K562 (cell line): ENCODE data around the gene PAQR4. TPM values are rescaled to one million over a fixed set of nuclear protein-coding genes. Genes with fewer than 3 reads are reported as not detected.

ENCODE experiments used
- BCOR ChIP-seq: fragments of 450-650 bp; IDR thresholded peaks from 2 replicates; pipeline ENCODE4 v1.6.1; 2016
- CHD4 ChIP-seq: fragments of 200-600 bp; sonication (generic); IDR thresholded peaks from 3 replicates; pipeline ENCODE4 v1.6.1; 2012; ENCODE audit warnings: low read depth, mild to moderate bottlenecking, mixed read lengths, low read length, inconsistent platforms; ENCODE audit not compliant: insufficient read depth, insufficient replicate concordance, poor library complexity, severe bottlenecking
- CREM ChIP-seq: IDR thresholded peaks from 2 replicates; pipeline ENCODE4 v1.6.1; 2014; ENCODE audit warnings: antibody characterized with exemption, low read depth
- DNMT1 ChIP-seq: fragments of 450-650 bp; IDR thresholded peaks from 2 replicates; pipeline ENCODE4 v1.6.1; 2016; ENCODE audit warnings: antibody characterized with exemption, mild to moderate bottlenecking
- MEIS2 ChIP-seq: fragments of 450-650 bp; IDR thresholded peaks from 2 replicates; pipeline ENCODE4 v1.6.1; 2014; ENCODE audit warnings: mild to moderate bottlenecking; ENCODE audit not compliant: partially characterized antibody
- NBN ChIP-seq: fragments of 450-650 bp; IDR thresholded peaks from 2 replicates; pipeline ENCODE4 v1.6.1; 2016; ENCODE audit warnings: low read depth, mild to moderate bottlenecking
- PHTF2 ChIP-seq: fragments of 250-450 bp; sonication (Bioruptor Pico); IDR thresholded peaks from 2 replicates; pipeline ENCODE4 v1.5.0; 2021; ENCODE audit warnings: mild to moderate bottlenecking
- PTRF ChIP-seq: fragments of 450-650 bp; IDR thresholded peaks from 2 replicates; pipeline ENCODE4 v1.6.1; 2016; ENCODE audit warnings: mild to moderate bottlenecking, missing genetic modification characterization, missing compliant biosample characterization
- RBM22 ChIP-seq: fragments of 200-400 bp; formaldehyde crosslinking; IDR thresholded peaks from 2 replicates; pipeline ENCODE4 v1.6.1; 2018; ENCODE audit warnings: low read length, low read depth; ENCODE audit not compliant: poor library complexity, severe bottlenecking
- polyA plus RNA-seq, 8 experiments: library from polyadenylated mRNA; depleted of rRNA in 4 of 8; stranded (reverse) in 5 of 8; unstranded in 3 of 8; fragments of >200 nt; fragmentation: Nextera tagmentation in 2 of 8; fragmentation: Illumina TruSeq in 1 of 8; extraction: Ambion mirVana in 2 of 8; extraction: Trizol in 1 of 8; gene quantifications; 2 replicates each; pipeline versions ENCODE4 v1.2.1 to v1.2.3, GENCODE V29; 2011 to 2014; ENCODE audit warnings: inconsistent platforms in 1 of 8, missing spikeins in 1 of 8
- total RNA-seq, 7 experiments: library from RNA; depleted of rRNA in 6 of 7; stranded (reverse); fragments of >200 nt in 6 of 7; fragmentation: Illumina TruSeq in 2 of 7; extraction: Trizol in 2 of 7; gene quantifications; 2 replicates each; pipeline versions ENCODE4 v1.2.1 to v1.2.3, GENCODE V29; 2011 to 2021; ENCODE audit warnings: low replicate concordance in 1 of 7
- TF ChIP-seq, protein P1 (sequence below): fragments of 450-650 bp; conservative IDR thresholded peaks from 2 replicates; pipeline ENCODE4 v1.6.1; 2016; ENCODE audit warnings: missing genetic modification characterization, low read depth, mild to moderate bottlenecking, control low read depth, missing compliant biosample characterization
- TF ChIP-seq, protein P2 (sequence below): IDR thresholded peaks from 2 replicates; pipeline ENCODE4 v1.6.1; 2012; ENCODE audit warnings: low read depth, low read length, improper control_type of control experiment, borderline replicate concordance
- TF ChIP-seq, protein P3 (sequence below): fragments of 450-650 bp; IDR thresholded peaks from 2 replicates; pipeline ENCODE4 v1.6.1; 2016; ENCODE audit warnings: mild to moderate bottlenecking, moderate library complexity

PAQR4 gene
- total and polyA plus RNA-seq, 9 of the 15 experiments (the other 6 are each of a cell fraction or from before 2014, with no cell fraction given): 0.62 to 40.4 (median 19.5) TPM

DNA sequence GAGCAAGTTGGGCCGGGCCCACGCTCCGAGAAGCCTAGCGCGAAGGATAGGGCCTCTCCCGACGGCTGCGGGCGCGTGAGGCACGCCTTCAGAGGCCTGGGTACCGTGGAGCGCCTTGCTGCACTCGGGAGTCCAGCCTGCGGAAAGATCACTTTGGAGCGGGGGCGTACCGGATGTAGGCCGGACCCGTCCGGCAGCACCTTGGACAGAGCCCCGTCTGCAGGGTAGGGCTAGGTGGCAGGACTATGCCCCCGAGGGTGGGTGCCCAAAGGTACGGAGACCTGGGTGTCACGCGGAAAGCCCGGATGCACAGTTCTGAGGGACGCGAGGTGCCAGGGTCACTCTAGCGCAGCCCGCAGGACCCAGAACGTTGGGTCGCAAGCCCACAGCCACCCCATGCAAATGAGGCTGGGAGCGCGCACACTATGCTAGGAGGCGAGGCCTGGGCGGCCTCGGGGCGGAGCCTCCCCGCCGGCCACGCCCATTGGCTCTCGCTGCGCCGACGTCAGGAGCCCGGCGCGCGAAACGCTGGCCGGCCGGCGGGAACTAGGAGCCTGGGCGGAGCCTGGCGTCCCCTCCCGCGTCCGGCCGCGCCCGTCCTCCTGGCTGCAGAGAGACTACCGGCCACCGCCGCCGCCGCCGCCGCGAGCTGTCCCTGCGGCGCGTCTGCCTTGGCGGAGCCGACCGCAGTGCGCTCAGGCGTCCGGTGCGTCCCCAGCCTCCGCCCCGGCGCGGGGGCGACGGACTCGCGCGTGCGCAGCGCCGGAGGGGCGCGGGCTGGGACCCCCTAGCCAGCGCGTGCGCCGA lies at the start of gene PAQR4 (continued):
- peak; percentile 29 for TF ChIP-seq CHD4
- TF ChIP-seq PHTF2 (CRISPR knock-in tag): no peak
- TF ChIP-seq MEIS2: peak; percentile 33
- TF ChIP-seq NBN: 0 out of 2 replicates have a peak, but pooled peaks have one; percentile 57
- TF ChIP-seq, protein P1, sequence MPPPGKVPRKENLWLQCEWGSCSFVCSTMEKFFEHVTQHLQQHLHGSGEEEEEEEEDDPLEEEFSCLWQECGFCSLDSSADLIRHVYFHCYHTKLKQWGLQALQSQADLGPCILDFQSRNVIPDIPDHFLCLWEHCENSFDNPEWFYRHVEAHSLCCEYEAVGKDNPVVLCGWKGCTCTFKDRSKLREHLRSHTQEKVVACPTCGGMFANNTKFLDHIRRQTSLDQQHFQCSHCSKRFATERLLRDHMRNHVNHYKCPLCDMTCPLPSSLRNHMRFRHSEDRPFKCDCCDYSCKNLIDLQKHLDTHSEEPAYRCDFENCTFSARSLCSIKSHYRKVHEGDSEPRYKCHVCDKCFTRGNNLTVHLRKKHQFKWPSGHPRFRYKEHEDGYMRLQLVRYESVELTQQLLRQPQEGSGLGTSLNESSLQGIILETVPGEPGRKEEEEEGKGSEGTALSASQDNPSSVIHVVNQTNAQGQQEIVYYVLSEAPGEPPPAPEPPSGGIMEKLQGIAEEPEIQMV (tag): 0 out of 2 replicates have a peak, but pooled peaks have one; percentile 41
- TF ChIP-seq DNMT1: no peak
- TF ChIP-seq CREM: peak; percentile 61
- TF ChIP-seq BCOR: peak; percentile 58
- TF ChIP-seq, protein P2, sequence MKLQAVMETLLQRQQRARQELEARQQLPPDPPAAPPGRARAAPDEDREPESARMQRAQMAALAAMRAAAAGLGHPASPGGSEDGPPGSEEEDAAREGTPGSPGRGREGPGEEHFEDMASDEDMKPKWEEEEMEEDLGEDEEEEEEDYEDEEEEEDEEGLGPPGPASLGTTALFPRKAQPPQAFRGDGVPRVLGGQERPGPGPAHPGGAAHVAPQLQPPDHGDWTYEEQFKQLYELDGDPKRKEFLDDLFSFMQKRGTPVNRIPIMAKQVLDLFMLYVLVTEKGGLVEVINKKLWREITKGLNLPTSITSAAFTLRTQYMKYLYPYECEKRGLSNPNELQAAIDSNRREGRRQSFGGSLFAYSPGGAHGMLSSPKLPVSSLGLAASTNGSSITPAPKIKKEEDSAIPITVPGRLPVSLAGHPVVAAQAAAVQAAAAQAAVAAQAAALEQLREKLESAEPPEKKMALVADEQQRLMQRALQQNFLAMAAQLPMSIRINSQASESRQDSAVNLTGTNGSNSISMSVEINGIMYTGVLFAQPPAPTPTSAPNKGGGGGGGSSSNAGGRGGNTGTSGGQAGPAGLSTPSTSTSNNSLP: no peak
- TF ChIP-seq, protein P3, sequence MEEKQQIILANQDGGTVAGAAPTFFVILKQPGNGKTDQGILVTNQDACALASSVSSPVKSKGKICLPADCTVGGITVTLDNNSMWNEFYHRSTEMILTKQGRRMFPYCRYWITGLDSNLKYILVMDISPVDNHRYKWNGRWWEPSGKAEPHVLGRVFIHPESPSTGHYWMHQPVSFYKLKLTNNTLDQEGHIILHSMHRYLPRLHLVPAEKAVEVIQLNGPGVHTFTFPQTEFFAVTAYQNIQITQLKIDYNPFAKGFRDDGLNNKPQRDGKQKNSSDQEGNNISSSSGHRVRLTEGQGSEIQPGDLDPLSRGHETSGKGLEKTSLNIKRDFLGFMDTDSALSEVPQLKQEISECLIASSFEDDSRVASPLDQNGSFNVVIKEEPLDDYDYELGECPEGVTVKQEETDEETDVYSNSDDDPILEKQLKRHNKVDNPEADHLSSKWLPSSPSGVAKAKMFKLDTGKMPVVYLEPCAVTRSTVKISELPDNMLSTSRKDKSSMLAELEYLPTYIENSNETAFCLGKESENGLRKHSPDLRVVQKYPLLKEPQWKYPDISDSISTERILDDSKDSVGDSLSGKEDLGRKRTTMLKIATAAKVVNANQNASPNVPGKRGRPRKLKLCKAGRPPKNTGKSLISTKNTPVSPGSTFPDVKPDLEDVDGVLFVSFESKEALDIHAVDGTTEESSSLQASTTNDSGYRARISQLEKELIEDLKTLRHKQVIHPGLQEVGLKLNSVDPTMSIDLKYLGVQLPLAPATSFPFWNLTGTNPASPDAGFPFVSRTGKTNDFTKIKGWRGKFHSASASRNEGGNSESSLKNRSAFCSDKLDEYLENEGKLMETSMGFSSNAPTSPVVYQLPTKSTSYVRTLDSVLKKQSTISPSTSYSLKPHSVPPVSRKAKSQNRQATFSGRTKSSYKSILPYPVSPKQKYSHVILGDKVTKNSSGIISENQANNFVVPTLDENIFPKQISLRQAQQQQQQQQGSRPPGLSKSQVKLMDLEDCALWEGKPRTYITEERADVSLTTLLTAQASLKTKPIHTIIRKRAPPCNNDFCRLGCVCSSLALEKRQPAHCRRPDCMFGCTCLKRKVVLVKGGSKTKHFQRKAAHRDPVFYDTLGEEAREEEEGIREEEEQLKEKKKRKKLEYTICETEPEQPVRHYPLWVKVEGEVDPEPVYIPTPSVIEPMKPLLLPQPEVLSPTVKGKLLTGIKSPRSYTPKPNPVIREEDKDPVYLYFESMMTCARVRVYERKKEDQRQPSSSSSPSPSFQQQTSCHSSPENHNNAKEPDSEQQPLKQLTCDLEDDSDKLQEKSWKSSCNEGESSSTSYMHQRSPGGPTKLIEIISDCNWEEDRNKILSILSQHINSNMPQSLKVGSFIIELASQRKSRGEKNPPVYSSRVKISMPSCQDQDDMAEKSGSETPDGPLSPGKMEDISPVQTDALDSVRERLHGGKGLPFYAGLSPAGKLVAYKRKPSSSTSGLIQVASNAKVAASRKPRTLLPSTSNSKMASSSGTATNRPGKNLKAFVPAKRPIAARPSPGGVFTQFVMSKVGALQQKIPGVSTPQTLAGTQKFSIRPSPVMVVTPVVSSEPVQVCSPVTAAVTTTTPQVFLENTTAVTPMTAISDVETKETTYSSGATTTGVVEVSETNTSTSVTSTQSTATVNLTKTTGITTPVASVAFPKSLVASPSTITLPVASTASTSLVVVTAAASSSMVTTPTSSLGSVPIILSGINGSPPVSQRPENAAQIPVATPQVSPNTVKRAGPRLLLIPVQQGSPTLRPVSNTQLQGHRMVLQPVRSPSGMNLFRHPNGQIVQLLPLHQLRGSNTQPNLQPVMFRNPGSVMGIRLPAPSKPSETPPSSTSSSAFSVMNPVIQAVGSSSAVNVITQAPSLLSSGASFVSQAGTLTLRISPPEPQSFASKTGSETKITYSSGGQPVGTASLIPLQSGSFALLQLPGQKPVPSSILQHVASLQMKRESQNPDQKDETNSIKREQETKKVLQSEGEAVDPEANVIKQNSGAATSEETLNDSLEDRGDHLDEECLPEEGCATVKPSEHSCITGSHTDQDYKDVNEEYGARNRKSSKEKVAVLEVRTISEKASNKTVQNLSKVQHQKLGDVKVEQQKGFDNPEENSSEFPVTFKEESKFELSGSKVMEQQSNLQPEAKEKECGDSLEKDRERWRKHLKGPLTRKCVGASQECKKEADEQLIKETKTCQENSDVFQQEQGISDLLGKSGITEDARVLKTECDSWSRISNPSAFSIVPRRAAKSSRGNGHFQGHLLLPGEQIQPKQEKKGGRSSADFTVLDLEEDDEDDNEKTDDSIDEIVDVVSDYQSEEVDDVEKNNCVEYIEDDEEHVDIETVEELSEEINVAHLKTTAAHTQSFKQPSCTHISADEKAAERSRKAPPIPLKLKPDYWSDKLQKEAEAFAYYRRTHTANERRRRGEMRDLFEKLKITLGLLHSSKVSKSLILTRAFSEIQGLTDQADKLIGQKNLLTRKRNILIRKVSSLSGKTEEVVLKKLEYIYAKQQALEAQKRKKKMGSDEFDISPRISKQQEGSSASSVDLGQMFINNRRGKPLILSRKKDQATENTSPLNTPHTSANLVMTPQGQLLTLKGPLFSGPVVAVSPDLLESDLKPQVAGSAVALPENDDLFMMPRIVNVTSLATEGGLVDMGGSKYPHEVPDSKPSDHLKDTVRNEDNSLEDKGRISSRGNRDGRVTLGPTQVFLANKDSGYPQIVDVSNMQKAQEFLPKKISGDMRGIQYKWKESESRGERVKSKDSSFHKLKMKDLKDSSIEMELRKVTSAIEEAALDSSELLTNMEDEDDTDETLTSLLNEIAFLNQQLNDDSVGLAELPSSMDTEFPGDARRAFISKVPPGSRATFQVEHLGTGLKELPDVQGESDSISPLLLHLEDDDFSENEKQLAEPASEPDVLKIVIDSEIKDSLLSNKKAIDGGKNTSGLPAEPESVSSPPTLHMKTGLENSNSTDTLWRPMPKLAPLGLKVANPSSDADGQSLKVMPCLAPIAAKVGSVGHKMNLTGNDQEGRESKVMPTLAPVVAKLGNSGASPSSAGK: no peak
- peak; percentile 49 for TF ChIP-seq RBM22
- TF ChIP-seq PTRF: no peak
